GM20000 (cell line): ENCODE data around the gene PMIS2.

ENCODE experiments used
- DNase-seq: peaks from one replicate; pipeline ENCODE4 v3.0.0; 2012; ENCODE audit warnings: low spot score
- TF ChIP-seq, protein P1 (sequence below): IDR thresholded peaks from 2 replicates; pipeline ENCODE4 v1.5.1; 2012; ENCODE audit warnings: mild to moderate bottlenecking, control low read depth; ENCODE audit errors: extremely low read depth, missing control alignments

The PMIS2 gene

DNA sequence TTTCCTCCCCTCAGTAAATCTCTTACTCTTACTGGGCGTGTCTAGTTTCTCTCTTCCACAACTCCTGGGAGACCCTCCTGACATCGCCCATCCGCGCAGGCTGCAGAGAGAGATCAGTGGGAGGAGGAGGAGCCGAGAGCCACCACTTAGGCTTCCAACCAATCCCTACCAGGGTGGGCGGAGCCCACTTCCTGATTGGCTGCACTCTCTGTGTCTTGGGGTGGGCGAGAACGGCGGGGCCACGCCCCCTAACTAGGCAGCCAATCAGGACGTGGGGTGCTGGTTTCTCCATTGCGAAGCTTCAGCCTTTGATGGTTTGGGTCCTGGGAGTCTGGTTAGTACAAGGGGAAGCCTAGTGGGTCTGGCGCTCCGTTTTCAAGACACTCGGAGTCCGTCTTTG is at the start of gene PMIS2:
Gene PMIS2, plus strand, starts transcription at position 326 of the 400 bp plus-strand sequence. CDS start 87 bp downstream, outside the sequence.
- TF ChIP-seq, protein P1, sequence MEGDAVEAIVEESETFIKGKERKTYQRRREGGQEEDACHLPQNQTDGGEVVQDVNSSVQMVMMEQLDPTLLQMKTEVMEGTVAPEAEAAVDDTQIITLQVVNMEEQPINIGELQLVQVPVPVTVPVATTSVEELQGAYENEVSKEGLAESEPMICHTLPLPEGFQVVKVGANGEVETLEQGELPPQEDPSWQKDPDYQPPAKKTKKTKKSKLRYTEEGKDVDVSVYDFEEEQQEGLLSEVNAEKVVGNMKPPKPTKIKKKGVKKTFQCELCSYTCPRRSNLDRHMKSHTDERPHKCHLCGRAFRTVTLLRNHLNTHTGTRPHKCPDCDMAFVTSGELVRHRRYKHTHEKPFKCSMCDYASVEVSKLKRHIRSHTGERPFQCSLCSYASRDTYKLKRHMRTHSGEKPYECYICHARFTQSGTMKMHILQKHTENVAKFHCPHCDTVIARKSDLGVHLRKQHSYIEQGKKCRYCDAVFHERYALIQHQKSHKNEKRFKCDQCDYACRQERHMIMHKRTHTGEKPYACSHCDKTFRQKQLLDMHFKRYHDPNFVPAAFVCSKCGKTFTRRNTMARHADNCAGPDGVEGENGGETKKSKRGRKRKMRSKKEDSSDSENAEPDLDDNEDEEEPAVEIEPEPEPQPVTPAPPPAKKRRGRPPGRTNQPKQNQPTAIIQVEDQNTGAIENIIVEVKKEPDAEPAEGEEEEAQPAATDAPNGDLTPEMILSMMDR = no peak

DNA sequence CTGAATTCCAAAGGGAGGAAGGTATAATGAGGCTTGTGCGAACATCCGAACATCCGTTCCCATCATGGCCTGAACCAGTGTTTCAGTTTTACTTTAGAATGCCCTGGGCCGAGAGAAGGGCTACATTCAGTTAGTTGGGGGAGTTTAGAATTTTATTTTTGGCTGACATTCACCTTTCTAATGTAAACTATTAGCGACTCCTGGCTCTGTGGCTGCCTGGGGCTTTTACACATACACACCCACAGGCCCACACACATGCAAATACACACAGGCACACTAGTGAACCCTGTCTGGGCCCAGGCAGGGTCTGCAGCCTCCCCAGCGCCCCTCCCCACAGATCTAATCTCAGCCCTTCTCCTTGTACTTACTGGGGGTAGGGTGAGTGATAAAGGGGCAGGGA is 46.7 kb upstream of the PMIS2 start:
- TF ChIP-seq, protein P1 = no peak
- DNase-seq = no peak

More for the DNA sequence above, at the start of gene PMIS2:
- no peak for DNase-seq

DNA sequence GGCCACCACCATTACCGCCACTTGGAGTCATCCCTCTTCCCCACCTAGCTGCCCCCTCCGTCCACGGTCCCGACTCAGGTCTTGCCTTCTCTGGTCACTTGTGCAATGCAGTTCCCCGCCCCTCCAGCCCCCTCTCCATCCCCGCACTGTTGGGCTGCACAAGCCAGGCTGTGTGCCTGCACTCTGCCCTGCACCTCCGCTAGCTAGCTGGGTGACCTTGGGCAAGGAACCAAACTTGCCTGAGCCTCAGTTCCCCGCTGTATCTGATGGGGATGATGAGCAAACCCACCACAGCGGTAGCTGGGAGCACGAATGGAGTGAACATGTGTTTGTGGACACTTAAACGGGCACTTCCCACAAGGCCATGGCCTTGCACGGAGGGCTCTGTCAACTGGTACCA is 46.1 kb upstream of the PMIS2 start:
- TF ChIP-seq, protein P1 = no peak
- no peak for DNase-seq

DNA sequence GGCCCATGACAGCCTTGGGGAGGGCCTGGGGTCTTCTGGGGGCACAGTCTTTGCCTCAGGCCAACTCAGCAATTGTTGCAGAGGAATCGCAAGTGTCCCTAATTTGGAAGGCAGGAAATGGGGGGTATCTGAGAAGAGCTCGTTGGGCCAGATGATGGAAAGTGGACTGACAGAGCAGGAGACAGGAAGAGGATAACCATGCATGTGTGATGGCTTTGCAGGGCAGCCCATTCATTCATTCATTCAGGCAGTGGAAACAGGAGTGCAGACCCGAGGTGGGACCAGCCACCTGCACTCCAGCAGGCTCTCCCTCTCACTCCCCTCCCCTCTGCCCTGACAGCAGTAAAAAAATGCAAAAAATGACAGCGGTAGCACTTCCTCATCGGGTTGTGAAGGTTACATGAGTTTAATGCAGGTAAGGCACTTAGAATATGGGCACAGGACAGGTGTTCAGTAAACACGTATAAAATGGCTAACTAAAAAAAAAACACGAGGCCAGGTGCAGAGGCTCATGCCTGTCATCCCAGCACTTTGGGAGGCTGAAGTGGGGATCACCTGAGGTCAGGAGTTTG is 45.5 kb upstream of the PMIS2 start:
- TF ChIP-seq, protein P1 = no peak
- no peak for DNase-seq

DNA sequence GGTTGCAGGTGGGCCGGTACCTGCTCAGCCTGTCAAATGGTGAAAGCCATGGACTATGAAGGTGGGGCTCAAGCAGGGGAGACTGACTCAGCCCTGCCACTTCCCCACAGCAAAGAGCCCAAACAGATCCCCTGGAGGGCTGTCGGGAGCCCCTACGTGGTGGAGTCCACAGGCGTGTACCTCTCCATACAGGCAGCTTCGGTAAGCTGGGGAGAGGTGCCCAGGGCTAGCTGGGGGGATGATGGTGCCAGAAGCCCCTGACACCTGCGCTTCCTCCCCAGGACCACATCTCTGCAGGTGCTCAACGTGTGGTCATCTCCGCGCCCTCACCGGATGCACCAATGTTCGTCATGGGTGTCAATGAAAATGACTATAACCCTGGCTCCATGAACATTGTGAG is 43.8 kb upstream of the PMIS2 start:
- no peak for DNase-seq
- TF ChIP-seq, protein P1 = no peak

DNA sequence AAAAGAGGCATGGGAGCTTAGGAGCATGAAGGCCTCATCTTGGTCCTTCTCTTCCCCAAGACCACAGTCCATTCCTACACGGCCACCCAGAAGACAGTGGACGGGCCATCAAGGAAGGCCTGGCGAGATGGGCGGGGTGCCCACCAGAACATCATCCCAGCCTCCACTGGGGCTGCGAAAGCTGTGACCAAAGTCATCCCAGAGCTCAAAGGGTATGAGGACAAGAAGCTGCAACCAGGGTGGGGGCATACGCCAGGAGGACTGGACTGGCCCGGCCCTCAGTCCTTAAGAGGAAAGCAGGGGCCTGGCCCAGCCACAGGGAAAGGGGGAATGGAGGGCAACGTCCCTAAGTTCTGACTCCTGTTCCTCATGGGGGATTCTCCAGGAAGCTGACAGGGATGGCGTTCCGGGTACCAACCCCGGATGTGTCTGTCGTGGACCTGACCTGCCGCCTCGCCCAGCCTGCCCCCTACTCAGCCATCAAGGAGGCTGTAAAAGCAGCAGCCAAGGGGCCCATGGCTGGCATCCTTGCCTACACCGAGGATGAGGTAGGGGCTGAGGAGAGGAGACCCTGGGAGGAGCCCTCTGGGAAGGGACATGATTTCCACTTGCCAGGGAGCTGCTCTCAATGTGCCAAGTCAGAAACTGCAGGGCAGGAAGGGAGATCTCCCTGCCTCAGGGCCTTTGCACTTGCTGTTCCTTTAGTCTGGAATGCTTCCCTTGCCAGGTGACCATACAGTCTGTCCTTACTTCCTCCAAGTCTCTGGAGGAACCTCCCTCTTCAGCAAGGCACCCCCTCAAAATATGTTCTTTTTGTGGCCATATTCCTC is 42.5 kb upstream of the PMIS2 start:
- DNase-seq = no peak
- TF ChIP-seq, protein P1 = no peak

DNA sequence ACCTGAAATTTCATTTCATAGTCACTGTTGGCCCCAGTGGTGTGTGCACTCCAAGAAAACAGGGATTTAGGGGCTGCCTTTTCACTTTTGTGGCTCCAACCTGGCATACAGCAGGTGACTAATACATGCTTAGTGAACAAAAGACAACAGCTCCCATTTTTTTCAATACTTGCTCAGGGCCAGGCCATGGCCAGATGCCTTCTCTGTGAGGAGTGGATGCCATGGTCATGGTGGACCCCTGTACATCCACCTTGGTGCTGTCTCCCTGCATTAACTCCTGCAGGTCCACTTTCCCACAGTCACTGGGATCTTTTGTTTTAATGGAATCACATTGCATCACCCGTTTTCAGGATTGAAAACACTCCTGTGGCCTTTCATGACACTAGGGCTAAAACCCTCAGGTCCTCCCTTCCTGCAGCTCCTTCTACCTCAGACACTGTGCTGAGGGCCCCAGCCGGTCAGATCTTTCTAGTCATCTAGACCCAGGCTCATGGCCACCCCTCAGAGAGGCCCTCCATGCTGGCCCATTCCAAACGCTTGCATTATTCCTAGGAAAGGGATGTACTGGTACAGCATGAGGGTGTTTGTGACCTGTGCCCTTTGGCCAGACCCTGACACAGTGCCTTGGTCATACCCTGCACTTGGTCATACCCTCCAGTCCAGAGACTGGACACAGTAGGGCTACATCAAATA is 41.7 kb upstream of the PMIS2 start:
- TF ChIP-seq, protein P1 = no peak
- DNase-seq = no peak
